ENCODE results near the gene ELK4.

- TF ChIP-seq CTCF (conservative IDR thresholded peaks at IDR 0.05; ENCODE audit: low read length) (no peak), EZH2phosphoT487 (IDR thresholded peaks at IDR 0.05; ENCODE audit: borderline replicate concordance) (no peak)
Observed at GRCh38 chr1:205652984-205653383, 21.2 kb upstream of the ELK4 start.
